GM12891 (cell line): ENCODE measurements around the gene RBM33.

Source experiments
- DNase-seq: peaks from one replicate; pipeline ENCODE4 v3.0.0; 2011; ENCODE audit warnings: low spot score; ENCODE audit not compliant: insufficient read length
- FAIRE-seq: peaks from 2 replicates; lab custom pipeline; 2011; peaks lifted over from hg19 to GRCh38; lab: Jason Lieb, UNC
- PAX5 ChIP-seq: IDR thresholded peaks from 2 replicates; pipeline ENCODE4 v1.6.1; 2011; ENCODE audit warnings: low read length, moderate library complexity, mild to moderate bottlenecking; ENCODE audit not compliant: insufficient read depth, severe bottlenecking
- POLR2A ChIP-seq: IDR thresholded peaks from 2 replicates; pipeline ENCODE4 v1.6.1; 2011; ENCODE audit warnings: low read depth, low read length, control low read depth
- POLR2AphosphoS5 ChIP-seq: IDR thresholded peaks from 2 replicates; pipeline ENCODE4 v1.6.1; 2011; ENCODE audit warnings: low read depth, low read length, control low read depth
- POU2F2 ChIP-seq: IDR thresholded peaks from 2 replicates; pipeline ENCODE4 v1.6.1; 2011; ENCODE audit warnings: low read depth, mild to moderate bottlenecking, control low read depth, low read length, moderate library complexity
- SPI1 ChIP-seq: IDR thresholded peaks from 2 replicates; pipeline ENCODE4 v1.6.1; 2011; ENCODE audit warnings: low read depth, low read length, control low read depth
- TAF1 ChIP-seq: IDR thresholded peaks from 2 replicates; pipeline ENCODE4 v1.6.1; 2011; ENCODE audit warnings: low read depth, low read length, control low read depth

The RBM33 gene

GRCh38 chr7:155800741-155801267 is 156.3 kb downstream of the RBM33 start:
- no peak for DNase-seq
- TF ChIP-seq POLR2AphosphoS5 = no peak
- TF ChIP-seq PAX5 = no peak
- TF ChIP-seq SPI1 = no peak
- TF ChIP-seq TAF1 = no peak
- TF ChIP-seq POLR2A = no peak
- TF ChIP-seq POU2F2 = no peak
- FAIRE-seq = no peak

GRCh38 chr7:155802291-155802690 is 157.8 kb downstream of the RBM33 start:
- DNase-seq (no peak), FAIRE-seq (no peak)
- TF ChIP-seq POLR2A (no peak), SPI1 (no peak), POLR2AphosphoS5 (no peak), TAF1 (no peak), PAX5 (no peak), POU2F2 (no peak)

- FAIRE-seq = no peak
- TF ChIP-seq TAF1 (no peak), POLR2AphosphoS5 (no peak), POU2F2 (no peak), SPI1 (no peak), PAX5 (no peak), POLR2A (no peak)
- DNase-seq = no peak
Measured at GRCh38 chr7:155802906-155803417, 158.5 kb downstream of the RBM33 start.

- TF ChIP-seq POU2F2 = no peak
- no peak for TF ChIP-seq PAX5
- no peak for TF ChIP-seq SPI1
- TF ChIP-seq POLR2A = no peak
- no peak for TF ChIP-seq TAF1
- no peak for TF ChIP-seq POLR2AphosphoS5
- FAIRE-seq (no peak), DNase-seq (no peak)
Measured at GRCh38 chr7:155803418-155804376, 159.2 kb downstream of the RBM33 start.

- TF ChIP-seq POLR2A (no peak), POU2F2 (no peak), POLR2AphosphoS5 (no peak), SPI1 (no peak)
- DNase-seq (no peak), FAIRE-seq (no peak)
Measured at GRCh38 chr7:155804431-155804831, 160.0 kb downstream of the RBM33 start.

- DNase-seq (peak; percentile 87), FAIRE-seq (peak; percentile 76)
- TF ChIP-seq POLR2AphosphoS5 (no peak), SPI1 (no peak), PAX5 (no peak), POLR2A (no peak), TAF1 (no peak), POU2F2 (no peak)
Measured at GRCh38 chr7:155804897-155805825, 160.7 kb downstream of the RBM33 start.

- TF ChIP-seq SPI1 (no peak), TAF1 (no peak), POLR2A (no peak), PAX5 (no peak), POLR2AphosphoS5 (no peak), POU2F2 (no peak)
- FAIRE-seq (no peak), DNase-seq (no peak)
Measured at GRCh38 chr7:155805826-155806095, 161.3 kb downstream of the RBM33 start.

GRCh38 chr7:155806096-155806871 is 161.8 kb downstream of the RBM33 start:
- DNase-seq = no peak
- no peak for FAIRE-seq
- TF ChIP-seq POLR2A (no peak), SPI1 (no peak), PAX5 (no peak), POU2F2 (no peak), TAF1 (no peak), POLR2AphosphoS5 (no peak)
